T47D (cell line): ENCODE measurements around the gene TAAR6.
"Not testable (repeated sequence)": the region's sequence is repeated elsewhere in the genome, so short reads cannot be mapped to it uniquely, and the experiment has no call there.

Experiments
- DNase-seq, 2 experiments: peaks; one replicate each; pipeline versions ENCODE4 v3.0.0 to v3.0.0-alpha.2; 2011 to 2012; ENCODE audit warnings: low read depth in 1 of 2, low spot score in 1 of 2
- JUND ChIP-seq: IDR thresholded peaks from 2 replicates; pipeline ENCODE4 v1.6.1; 2012; ENCODE audit warnings: low read depth
- in situ Hi-C: cut with HindIII; loops from 2 replicates; pipeline ENCODE4 v1.10.0; 2016; ENCODE audit warnings: low sequenced_read_pairs, low pct_unique_long_range_greater_than_20kb

Gene TAAR6

DNA sequence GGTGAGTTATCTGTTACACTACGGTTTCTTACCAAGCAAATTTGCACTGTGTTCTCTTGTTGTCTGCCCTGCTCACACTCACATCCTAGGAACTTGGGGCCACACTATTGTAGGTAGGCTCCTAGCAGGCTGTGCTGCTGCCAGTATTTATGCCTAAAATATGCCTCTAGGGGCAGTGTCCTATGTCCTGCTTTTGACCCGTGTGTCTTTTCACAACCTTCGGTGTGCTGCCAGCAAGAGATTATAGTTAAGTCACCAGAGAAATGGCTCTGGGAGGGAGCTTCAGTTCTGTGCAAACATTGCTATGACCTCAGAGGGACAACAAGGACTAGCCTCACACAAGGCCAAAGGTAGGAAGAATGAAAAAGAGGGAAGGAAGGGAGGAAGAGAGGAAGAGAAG, 28.4 kb downstream of the TAAR6 start:
- peak in 1 of 2 experiments; percentile 46 for DNase-seq
- in situ Hi-C loops, result no loop called here
- TF ChIP-seq JUND, result no peak

DNA sequence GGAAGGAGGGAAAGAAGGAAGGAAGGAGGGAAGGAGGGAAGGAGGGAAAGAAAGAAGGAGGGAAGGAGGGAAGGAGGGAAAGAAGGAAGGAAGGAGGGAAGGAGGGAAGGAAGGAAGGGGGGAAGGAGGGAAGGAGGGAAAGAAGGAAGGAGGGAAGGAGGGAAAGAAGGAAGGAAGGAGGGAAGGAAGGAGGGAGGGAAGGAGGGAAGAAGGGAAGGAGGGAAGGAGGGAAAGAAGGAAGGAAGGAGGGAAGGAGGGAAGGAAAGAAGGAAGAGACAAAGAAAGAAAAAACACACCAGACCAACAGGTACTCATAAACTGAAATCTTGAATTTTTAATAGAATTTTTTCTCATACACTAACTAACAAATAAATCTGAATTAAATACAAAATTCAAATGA, 30.8 kb downstream of the TAAR6 start:
- DNase-seq, in situ Hi-C loops: not testable (repeated sequence)

DNA sequence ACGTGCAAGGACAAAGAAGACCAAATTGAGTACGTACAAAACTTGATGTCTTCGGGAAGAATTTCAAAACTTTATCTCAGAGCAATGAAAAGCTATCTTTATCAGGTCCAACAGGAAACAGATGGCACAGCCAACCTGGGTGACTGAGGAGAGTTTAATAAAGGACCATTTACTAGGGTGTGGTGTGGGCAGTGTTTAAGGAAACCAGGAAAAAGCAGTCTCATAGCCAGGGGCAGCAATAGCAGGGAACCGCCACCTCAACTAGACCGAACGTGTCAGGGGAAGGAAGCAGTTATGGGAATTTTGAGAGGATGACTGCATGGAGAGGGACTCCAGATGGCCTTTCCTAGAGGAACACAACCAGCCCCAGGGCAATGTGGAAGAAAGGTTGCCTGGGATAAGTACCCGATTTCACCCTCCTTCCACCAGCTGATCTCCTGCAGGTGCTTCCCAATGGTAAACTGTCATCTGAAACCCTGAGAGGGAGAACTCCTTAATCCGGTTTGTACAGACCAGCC, 34.6 kb downstream of the TAAR6 start:
- no peak for DNase-seq
- in situ Hi-C loops, result no loop called here
- TF ChIP-seq JUND, result no peak

DNA sequence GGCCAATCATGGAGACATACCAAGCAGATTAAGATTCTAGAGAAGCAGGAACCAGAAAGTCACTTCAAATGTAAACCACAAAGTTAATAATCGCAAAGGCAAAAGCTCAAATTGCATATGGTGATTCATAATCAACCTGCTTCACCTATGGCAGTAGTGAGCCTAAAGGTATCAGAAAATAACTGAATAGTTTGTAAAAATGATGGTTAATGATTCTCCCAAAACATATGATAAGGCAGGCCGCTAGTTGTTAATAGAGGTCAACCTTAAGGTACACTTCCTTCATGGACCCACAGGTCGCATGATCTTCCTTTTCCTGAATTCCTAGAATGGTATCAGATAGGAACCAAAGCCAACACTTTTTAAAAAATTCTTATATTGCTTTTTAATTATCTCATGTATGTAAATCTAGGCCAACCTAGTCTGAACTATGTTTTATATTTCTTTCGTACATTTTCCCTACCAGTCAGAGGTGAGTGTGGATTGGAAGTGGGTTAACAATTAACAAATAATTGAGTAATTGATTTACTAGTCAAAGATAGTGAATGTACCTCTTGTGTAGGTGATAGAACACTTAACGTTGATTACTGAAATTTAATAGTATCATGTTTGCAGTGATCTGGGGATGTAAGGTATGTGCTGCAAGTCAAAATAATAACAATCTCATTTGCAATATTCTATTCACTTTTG, 37.6 kb downstream of the TAAR6 start:
- TF ChIP-seq JUND, result no peak
- in situ Hi-C loops, result no loop called here
- no peak for DNase-seq

DNA sequence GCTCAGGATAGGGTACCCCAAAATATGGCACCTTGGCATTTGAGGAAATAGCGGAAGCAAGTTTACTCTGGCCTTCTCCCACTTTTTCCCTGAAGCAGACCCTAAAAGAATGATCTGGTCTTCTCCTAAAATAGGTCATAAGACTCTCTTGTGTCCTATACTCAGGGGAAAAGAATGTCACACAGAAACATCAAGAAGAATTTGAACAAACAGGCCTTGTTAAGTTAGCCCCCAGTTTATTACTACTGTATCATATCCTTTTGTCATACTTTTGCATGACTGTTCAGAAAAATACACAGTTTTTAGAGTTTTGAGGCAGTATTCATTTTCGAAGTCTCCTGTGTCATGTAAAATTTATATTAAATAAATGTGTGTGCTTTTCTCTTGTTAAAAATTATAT, 41.5 kb downstream of the TAAR6 start:
- no peak for DNase-seq
- TF ChIP-seq JUND, result no peak
- in situ Hi-C loops, result no loop called here

DNA sequence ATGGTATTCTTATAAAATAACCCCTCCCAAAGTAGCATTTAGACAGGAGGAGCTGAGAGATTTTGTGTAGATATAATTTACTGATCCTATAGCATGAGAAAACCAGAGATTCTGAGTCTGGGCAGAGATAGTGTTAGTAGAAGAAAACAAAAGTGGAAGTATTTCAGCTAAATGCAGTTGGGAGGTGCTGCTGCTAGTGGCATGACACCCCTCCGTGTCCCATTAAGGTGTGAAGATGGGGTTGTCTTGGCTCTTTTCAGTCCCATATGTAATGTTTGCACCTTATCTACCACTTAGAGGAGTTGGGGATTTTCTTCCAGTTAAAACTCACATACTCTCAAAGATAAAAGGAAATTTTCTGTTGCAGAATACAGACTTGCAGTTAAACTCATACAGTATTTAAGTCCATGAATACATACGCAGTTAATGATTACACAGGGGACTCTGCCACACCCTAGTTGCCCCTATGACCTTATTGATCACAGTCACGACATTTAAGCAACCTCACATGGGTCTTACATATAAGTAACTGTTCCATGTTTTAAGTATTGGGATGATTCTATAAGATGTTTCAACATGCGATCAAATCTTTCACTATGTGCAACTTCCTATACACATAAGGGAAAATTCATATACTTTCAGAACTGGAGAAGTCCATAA, 42.5 kb downstream of the TAAR6 start:
- no peak for DNase-seq
- in situ Hi-C loops, result no loop called here
- TF ChIP-seq JUND, result no peak

DNA sequence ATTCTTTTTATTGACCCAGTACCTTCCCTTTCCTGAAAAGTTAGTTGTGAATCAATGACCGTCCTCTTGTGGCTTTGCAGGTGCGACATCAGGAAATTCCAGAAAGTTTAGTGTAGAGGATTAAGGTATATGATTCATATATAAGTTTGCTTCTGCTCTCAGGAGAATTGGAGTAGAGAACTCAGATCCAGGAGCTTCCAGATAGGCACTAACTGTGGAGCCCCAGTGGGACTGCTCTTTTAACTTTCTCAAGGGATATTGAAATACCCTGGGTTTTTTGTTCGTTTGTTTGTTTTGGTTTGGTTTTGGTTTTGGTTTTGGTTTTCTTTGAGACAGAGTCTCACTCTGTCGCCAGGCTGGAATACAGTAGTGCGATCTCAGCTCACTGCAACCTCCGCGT, 44.4 kb downstream of the TAAR6 start:
- peak in 1 of 2 experiments; percentile 58 for DNase-seq
- in situ Hi-C loops, result no loop called here
- no peak for TF ChIP-seq JUND

DNA sequence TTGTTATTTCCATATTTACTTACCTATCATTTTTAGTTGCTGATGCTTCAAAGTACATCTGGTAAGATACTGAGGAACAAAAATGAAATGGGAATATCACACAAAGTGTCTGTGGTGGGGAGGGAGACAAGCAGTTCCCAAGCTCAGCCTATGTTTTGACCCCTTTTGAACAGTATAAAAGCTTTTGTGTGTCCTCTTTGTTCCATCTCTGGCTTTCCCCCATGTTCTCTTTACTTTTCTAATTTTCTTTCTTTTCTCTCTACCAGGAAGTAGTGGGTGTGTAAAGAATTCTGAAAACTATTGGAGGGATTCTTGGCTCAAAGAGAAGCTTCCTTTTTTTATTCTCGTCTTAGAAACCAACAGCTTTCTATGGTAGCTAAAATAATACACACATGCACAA, 46.6 kb downstream of the TAAR6 start:
- in situ Hi-C loops, result no loop called here
- no peak for DNase-seq
- TF ChIP-seq JUND, result no peak
